ENCODE results near the gene KRAS. TPM values are rescaled to one million over a fixed set of nuclear protein-coding genes. Genes with fewer than 3 reads are reported as not detected.

The KRAS gene
- total RNA-seq, 1 experiment from 2014 or later, result 47.5 TPM

GRCh38 chr12:25182765-25183164 is 68.0 kb downstream of the KRAS start:
- Histone ChIP-seq H3K27ac (ENCODE audit: insufficient read length, low read depth, low read length) (no peak overlapping the region), H3K9ac (ENCODE audit: extremely low read depth, insufficient read length, low read length) (no peak overlapping the region), H2BK20ac (ENCODE audit: low read depth, low read length, poor library complexity, severe bottlenecking) (no peak overlapping the region), H3K4me1 (ENCODE audit: insufficient read depth, low read length) (no peaks in the 10 kb centered on the region), H3K79me1 (ENCODE audit: insufficient read depth, low read depth, low read length, poor library complexity, severe bottlenecking) (no peaks in the 10 kb centered on the region), H4K5ac (ENCODE audit: insufficient read length, low read depth, low read length) (no peak overlapping the region), H3K27me3 (ENCODE audit: insufficient read depth, low read length) (no peaks in the 10 kb centered on the region), H2BK5ac (ENCODE audit: insufficient read length, low read length) (no peak overlapping the region), H3K9me3 (ENCODE audit: control insufficient read depth, low read depth, low read length) (no peaks in the 10 kb centered on the region), H4K91ac (ENCODE audit: insufficient read length, low read depth, low read length) (no peak overlapping the region), H2AFZ (ENCODE audit: low read length) (no peak overlapping the region), H3K56ac (ENCODE audit: insufficient read length, low read depth, low read length) (no peak overlapping the region), H4K8ac (replicated peaks; ENCODE audit: insufficient read length, low read depth, low read length) (no peak overlapping the region), H3K4ac (ENCODE audit: low read depth, low read length) (no peak overlapping the region), H3T11ph (ENCODE audit: low read length) (no peak overlapping the region), H3K23ac (ENCODE audit: insufficient read length, low read depth, low read length) (no peak overlapping the region), H2BK12ac (ENCODE audit: insufficient read length, low read depth, low read length) (no peak overlapping the region), H3K23me2 (ENCODE audit: insufficient read length, low read depth, low read length, poor library complexity, severe bottlenecking) (no peaks in the 10 kb centered on the region), H2BK120ac (ENCODE audit: low read depth, low read length, poor library complexity, severe bottlenecking) (no peak overlapping the region), H3K79me2 (ENCODE audit: insufficient read depth, low read length) (no peaks in the 10 kb centered on the region), H2AK5ac (ENCODE audit: insufficient read length, low read length) (no peak overlapping the region), H4K20me1 (ENCODE audit: control insufficient read depth, insufficient read depth, insufficient read length) (no peaks in the 10 kb centered on the region), H3K14ac (ENCODE audit: insufficient read depth, low read length) (no peak overlapping the region), H2BK15ac (ENCODE audit: low read depth, low read length) (no peak overlapping the region), H3K18ac (ENCODE audit: insufficient read length, low read depth, low read length) (no peak overlapping the region), H3K4me2 (ENCODE audit: insufficient read depth, insufficient read length, low read length) (no peak overlapping the region)
- H3K4me3 Mint-ChIP-seq, result no peak overlapping the region
- H3K4me1 Mint-ChIP-seq, result no peaks in the 10 kb centered on the region
- no peak overlapping the region for H3K27ac Mint-ChIP-seq
- no peaks in the 10 kb centered on the region; the same call in 1 of the 2 replicates for H3K27me3 Mint-ChIP-seq (ENCODE audit: low read depth)
- no peak for DNase-seq
- no CpG with 5 or more reads among the region's 3 CpGs for WGBS (ENCODE audit: extremely low coverage, insufficient read length, low lambda C conversion rate)
- no peak for TF ChIP-seq CTCF (conservative IDR thresholded peaks at IDR 0.05)
- H3K36me3 Mint-ChIP-seq (ENCODE audit: insufficient read depth in 1 of 3, low read depth in 3 of 3), result no peaks in the 10 kb centered on the region
- no peaks in the 10 kb centered on the region; a peak in 1 of 5 replicates for H3K9me3 Mint-ChIP-seq
